ENCODE measurements around the gene WNT6.

Gene WNT6

GRCh38 chr2:218880859-218881594 is 21.4 kb downstream of the WNT6 start:
- no peak for TF ChIP-seq CTCF (IDR thresholded peaks at IDR 0.05; ENCODE audit: low read length, missing control alignments)
- H3K4me3 ChIP-seq (replicated peaks; ENCODE audit: low read depth, low read length) = no peak overlapping the region
- no peak for DNase-seq (ENCODE audit: low read depth)

- DNase-seq (ENCODE audit: low read depth) = no peak
- no peak overlapping the region for H3K4me3 ChIP-seq (replicated peaks; ENCODE audit: low read depth, low read length)
- no peak for TF ChIP-seq CTCF (IDR thresholded peaks at IDR 0.05; ENCODE audit: low read length, missing control alignments)
These were observed 22.3 kb downstream of the WNT6 start for GRCh38 chr2:218881744-218882460.

GRCh38 chr2:218882461-218882816 is 22.8 kb downstream of the WNT6 start:
- TF ChIP-seq CTCF (IDR thresholded peaks at IDR 0.05; ENCODE audit: low read length, missing control alignments) = no peak
- H3K4me3 ChIP-seq (replicated peaks; ENCODE audit: low read depth, low read length) = no peak overlapping the region

GRCh38 chr2:218882866-218883366 is 23.3 kb downstream of the WNT6 start:
- no peak for DNase-seq (ENCODE audit: low read depth)
- H3K4me3 ChIP-seq (replicated peaks; ENCODE audit: low read depth, low read length) = no peak overlapping the region
- TF ChIP-seq CTCF (IDR thresholded peaks at IDR 0.05; ENCODE audit: low read length, missing control alignments) = no peak

More at GRCh38 chr2:218882461-218882816, 22.8 kb downstream of the WNT6 start:
- no peak for DNase-seq (ENCODE audit: low read depth)

GRCh38 chr2:218883491-218884490 is 24.2 kb downstream of the WNT6 start:
- no peak for TF ChIP-seq CTCF (IDR thresholded peaks at IDR 0.05; ENCODE audit: low read length, missing control alignments)
- no peak overlapping the region for H3K4me3 ChIP-seq (replicated peaks; ENCODE audit: low read depth, low read length)
- DNase-seq (ENCODE audit: low read depth) = no peak

- no peak for TF ChIP-seq CTCF (IDR thresholded peaks at IDR 0.05; ENCODE audit: low read length, missing control alignments)
- H3K4me3 ChIP-seq (replicated peaks; ENCODE audit: low read depth, low read length) = no peak overlapping the region
- no peak for DNase-seq (ENCODE audit: low read depth)
These were observed 24.9 kb downstream of the WNT6 start for GRCh38 chr2:218884519-218884918.

All from fibroblast of pulmonary artery (primary cell).